Thoracic aorta (tissue), 2 donors: ENCODE measurements around the gene GBGT1. TPM values are rescaled to one million over a fixed set of nuclear protein-coding genes. Genes with fewer than 3 reads are reported as not detected.
A peak's percentile ranks its signal among the peaks of the same experiment; 100 is the strongest.

ENCODE experiments used
- ATAC-seq: fragments of 150-250 bp; one replicate; pipeline ENCODE4 v1.8.0; 2017; ENCODE audit warnings: low read depth; ENCODE audit not compliant: insufficient number of reproducible peaks, low FRiP score
- DNase-seq: peaks from one replicate; pipeline ENCODE4 v3.0.0-alpha.2; 2020; ENCODE audit warnings: low spot score
- H3K27ac ChIP-seq, 2 donors: fragments of 200-600 bp; sonication (generic); 1 replicate in 1 of 2; 2 replicates in 1 of 2; pipeline ENCODE4 v1.5.1; 2016; ENCODE audit warnings: mild to moderate bottlenecking in 2 of 2, moderate library complexity in 2 of 2
- H3K27me3 ChIP-seq: fragments of 200-600 bp; sonication (generic); replicated peaks from 2 replicates; pipeline ENCODE4 v1.6.0; 2016; ENCODE audit warnings: mild to moderate bottlenecking; ENCODE audit not compliant: insufficient read depth
- H3K36me3 ChIP-seq: fragments of 200-600 bp; sonication (generic); one replicate; pipeline ENCODE4 v1.5.1; 2016
- H3K4me1 ChIP-seq, 2 donors: fragments of 200-600 bp; sonication (generic); 1 replicate in 1 of 2; 2 replicates in 1 of 2; pipeline versions ENCODE4 v1.5.1 to v1.6.0; 2016; ENCODE audit warnings: low read depth in 2 of 2, mild to moderate bottlenecking in 1 of 2; ENCODE audit not compliant: control insufficient read depth in 1 of 2
- H3K4me3 ChIP-seq: fragments of 200-600 bp; sonication (generic); 2 replicates; pipeline ENCODE4 v1.5.1; 2016; ENCODE audit warnings: mild to moderate bottlenecking
- H3K9me3 ChIP-seq: fragments of 200-600 bp; sonication (generic); 2 replicates; pipeline ENCODE4 v1.5.1; 2016
- CTCF ChIP-seq: fragments of 200-600 bp; sonication (generic); IDR thresholded peaks from one replicate; pipeline ENCODE4 v1.5.1; 2019; ENCODE audit warnings: antibody characterized with exemption
- total RNA-seq, 2 donors: library from RNA; depleted of rRNA; stranded (reverse); fragments of >200 nt; gene quantifications; one replicate each; pipeline versions ENCODE4 v1.1.0 to v1.2.3, GENCODE V29; 2016

Gene GBGT1
- total RNA-seq, 2 donors from 2014 or later, result 45.5 to 46.8 TPM

GRCh38 chr9:133118568-133118967 is 45.1 kb downstream of the GBGT1 start:
- no peak overlapping the region for H3K4me3 ChIP-seq
- TF ChIP-seq CTCF, result no peak
- H3K4me1 ChIP-seq, result peaks cover 28 to 72% of the 10 kb centered on the region in 2 donors
- no peaks in the 10 kb centered on the region for H3K27me3 ChIP-seq
- no peak for DNase-seq
- H3K36me3 ChIP-seq, result no peaks in the 10 kb centered on the region
- no peaks in the 10 kb centered on the region for H3K9me3 ChIP-seq
- no peak overlapping the region for H3K27ac ChIP-seq
- no peak for ATAC-seq

DNA sequence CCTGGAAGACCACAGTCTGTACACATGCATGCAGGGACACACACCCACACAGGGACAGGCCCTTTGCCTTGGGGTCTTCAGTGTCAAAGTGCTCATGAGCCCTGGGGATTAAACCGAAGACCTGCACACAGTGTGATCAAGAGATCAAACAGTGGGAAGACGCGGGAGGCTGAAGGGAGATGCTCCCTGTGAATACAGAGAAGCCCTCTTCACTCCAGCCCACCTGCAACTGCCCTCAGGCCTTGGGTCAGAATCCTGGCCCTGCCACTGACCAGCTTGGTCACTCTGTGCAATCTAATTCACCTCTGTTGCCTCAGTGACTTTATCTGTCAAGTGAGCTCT is 45.6 kb downstream of the GBGT1 start:
- Histone ChIP-seq H3K4me1 (peaks cover 32 to 76% of the 10 kb centered on the region in 2 donors), H3K27ac (no peak overlapping the region), H3K9me3 (no peaks in the 10 kb centered on the region), H3K27me3 (no peaks in the 10 kb centered on the region), H3K36me3 (no peaks in the 10 kb centered on the region), H3K4me3 (no peak overlapping the region)
- no peak for TF ChIP-seq CTCF
- ATAC-seq (no peak), DNase-seq (no peak)

DNA sequence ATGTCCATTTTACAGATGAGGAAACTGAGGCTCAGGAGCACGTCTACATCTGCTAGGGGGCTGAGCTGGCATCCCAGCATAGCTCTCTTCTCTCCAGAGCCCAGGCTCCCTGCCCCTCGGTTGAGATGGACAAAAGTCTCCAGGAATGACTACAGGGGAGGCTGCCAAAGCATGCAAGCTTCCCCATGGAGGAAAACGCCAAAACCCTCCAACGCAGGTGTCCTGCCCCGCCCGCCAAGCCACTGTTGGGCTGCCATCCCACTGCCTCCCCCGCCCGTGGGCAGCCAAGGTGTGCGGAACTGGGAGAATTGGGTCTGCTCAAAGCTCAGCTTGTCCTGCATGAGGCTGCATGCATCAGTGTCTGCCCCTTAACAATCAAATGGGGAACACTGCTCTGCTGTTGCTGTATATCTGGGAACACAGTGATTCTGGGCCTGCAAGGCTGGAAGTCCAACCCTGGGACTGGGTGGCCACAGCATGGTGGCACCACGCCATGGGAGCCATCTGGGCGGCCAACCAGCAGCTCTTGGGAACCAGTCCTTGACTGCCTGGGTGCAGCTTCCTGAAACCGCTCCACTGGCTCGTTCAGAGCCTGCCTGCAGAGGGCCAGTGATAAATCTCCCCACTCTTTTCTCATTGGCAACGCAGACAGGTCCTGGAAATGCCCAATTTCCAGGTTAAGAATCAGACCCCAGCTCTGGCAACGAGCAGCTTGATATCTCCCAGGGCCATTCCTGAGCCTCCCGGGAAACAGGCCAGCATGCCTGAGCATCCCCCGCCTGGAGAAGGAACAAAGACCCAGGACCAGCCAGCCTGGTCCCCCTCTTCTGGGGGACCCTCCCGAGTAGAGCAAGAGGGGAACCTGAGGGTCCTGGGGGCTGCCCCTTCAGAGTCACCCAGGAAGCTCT is 46.2 kb downstream of the GBGT1 start:
- TF ChIP-seq CTCF, result peak; percentile 11
- Histone ChIP-seq H3K4me1 (peaks cover 37 to 77% of the 10 kb centered on the region in 2 donors), H3K27me3 (no peaks in the 10 kb centered on the region), H3K9me3 (no peaks in the 10 kb centered on the region), H3K27ac (no peak overlapping the region), H3K4me3 (no peak overlapping the region), H3K36me3 (no peaks in the 10 kb centered on the region)
- DNase-seq (no peak), ATAC-seq (no peak)

- TF ChIP-seq CTCF, result no peak
- no peak overlapping the region for H3K27ac ChIP-seq
- H3K27me3 ChIP-seq, result no peaks in the 10 kb centered on the region
- ATAC-seq (no peak), DNase-seq (no peak)
- H3K4me3 ChIP-seq, result no peak overlapping the region
- H3K9me3 ChIP-seq, result no peaks in the 10 kb centered on the region
- H3K36me3 ChIP-seq, result no peaks in the 10 kb centered on the region
- peaks cover 37 to 68% of the 10 kb centered on the region in 2 donors for H3K4me1 ChIP-seq
Measured at GRCh38 chr9:133116346-133117231, 47.1 kb downstream of the GBGT1 start.
